Bronchial epithelial cell (primary cell): ENCODE measurements around the gene TMEM184B. TPM values are rescaled to one million over a fixed set of nuclear protein-coding genes. Genes with fewer than 3 reads are reported as not detected.

Experiments used
- DNase-seq: peaks from one replicate; pipeline ENCODE4 v3.0.0-alpha.2; 2010; ENCODE audit warnings: low read depth
- FAIRE-seq: peaks from 2 replicates; lab custom pipeline; 2011; peaks lifted over from hg19 to GRCh38; lab: Jason Lieb, UNC
- H3K27me3 ChIP-seq: 2 replicates; pipeline ENCODE4 v1.5.1; 2011; ENCODE audit warnings: low read length; ENCODE audit not compliant: control insufficient read depth, insufficient read depth
- H3K36me3 ChIP-seq: 2 replicates; pipeline ENCODE4 v1.5.1; 2011; ENCODE audit warnings: low read length; ENCODE audit not compliant: control insufficient read depth, insufficient read depth
- H3K4me3 ChIP-seq: 2 replicates; pipeline ENCODE4 v1.5.1; 2011; ENCODE audit warnings: mild to moderate bottlenecking, low read depth, low read length, control low read depth
- CTCF ChIP-seq: IDR thresholded peaks from 2 replicates; pipeline ENCODE4 v1.5.1; 2011; ENCODE audit warnings: mild to moderate bottlenecking, moderate library complexity, low read length, control low read depth, inconsistent platforms; ENCODE audit not compliant: insufficient read depth, severe bottlenecking
- total RNA-seq: library from RNA; depleted of rRNA; stranded (reverse); fragments of >200 nt; gene quantifications from 2 replicates; pipeline ENCODE4 v1.2.1, GENCODE V29; 2014

TMEM184B gene
- total RNA-seq, 1 donor from 2014 or later, result 7.1 TPM

GRCh38 chr22:38317122-38317994, 44.5 kb upstream of the TMEM184B start, which contains the start of gene CSNK1E:
CSNK1E (minus strand) TSS chr22:38317433; CDS start chr22:38314157, 3,276 bp downstream.
- no peak for DNase-seq
- no peak for TF ChIP-seq CTCF
- H3K4me3 ChIP-seq, result peak within 1 kb of the TSS; percentile 50
- peaks cover 7% of the 10 kb centered on the region for H3K36me3 ChIP-seq
- H3K27me3 ChIP-seq, result no peaks in the 10 kb centered on the region
- no peak for FAIRE-seq

GRCh38 chr22:38316364-38317121, 43.7 kb upstream of the TMEM184B start:
- H3K27me3 ChIP-seq, result no peaks in the 10 kb centered on the region
- H3K36me3 ChIP-seq, result peaks cover 9% of the 10 kb centered on the region
- TF ChIP-seq CTCF, result no peak
- DNase-seq, result no peak
- FAIRE-seq, result no peak
- peak overlapping the region; percentile 50 for H3K4me3 ChIP-seq

GRCh38 chr22:38315823-38316363, 43.1 kb upstream of the TMEM184B start:
- TF ChIP-seq CTCF, result no peak
- no peak for DNase-seq
- H3K36me3 ChIP-seq, result peaks cover 12% of the 10 kb centered on the region
- peak overlapping the region; percentile 50 for H3K4me3 ChIP-seq
- no peaks in the 10 kb centered on the region for H3K27me3 ChIP-seq
- no peak for FAIRE-seq

- no peak for FAIRE-seq
- Histone ChIP-seq H3K27me3 (no peaks in the 10 kb centered on the region), H3K4me3 (peak overlapping the region; percentile 50), H3K36me3 (peaks cover 17% of the 10 kb centered on the region)
- no peak for DNase-seq
- TF ChIP-seq CTCF, result no peak
These were observed 42.4 kb upstream of the TMEM184B start for GRCh38 chr22:38314933-38315822.

GRCh38 chr22:38314051-38314932, 41.5 kb upstream of the TMEM184B start:
- Histone ChIP-seq H3K4me3 (peak overlapping the region; percentile 50), H3K36me3 (peaks cover 22% of the 10 kb centered on the region), H3K27me3 (no peaks in the 10 kb centered on the region)
- no peak for DNase-seq
- no peak for TF ChIP-seq CTCF
- no peak for FAIRE-seq
